H1 (cell line): ENCODE measurements around the gene OBSCN.

Experiments used
- BCL11A ChIP-seq, 2 experiments: IDR thresholded peaks; one replicate each; pipeline ENCODE4 v1.6.1; 2011; ENCODE audit warnings: low read depth in 2 of 2, low read length in 2 of 2, mild to moderate bottlenecking in 2 of 2
- CEBPB ChIP-seq: IDR thresholded peaks from 2 replicates; pipeline ENCODE4 v1.6.1; 2012; ENCODE audit warnings: low read depth, low read length
- CHD2 ChIP-seq: IDR thresholded peaks from 2 replicates; pipeline ENCODE4 v1.6.1; 2012; ENCODE audit warnings: low read length, improper control_type of control experiment
- EZH2 ChIP-seq: fragments of 200-600 bp; sonication (generic); IDR thresholded peaks from 2 replicates; pipeline ENCODE4 v1.7.1; 2012; ENCODE audit warnings: low read depth, mild to moderate bottlenecking, moderate library complexity, low read length, inconsistent platforms; ENCODE audit not compliant: severe bottlenecking
- HDAC2 ChIP-seq, 2 experiments: fragments of 300-600 bp in 1 of 2; sonication (generic) in 1 of 2; IDR thresholded peaks; 2 replicates each; pipeline ENCODE4 v1.6.1; 2011 to 2012; ENCODE audit warnings: low read depth in 2 of 2, low read length in 2 of 2, mild to moderate bottlenecking in 2 of 2, moderate library complexity in 2 of 2, borderline replicate concordance in 1 of 2, inconsistent platforms in 1 of 2
- KDM5A ChIP-seq: fragments of 200-600 bp; IDR thresholded peaks from 2 replicates; pipeline ENCODE4 v1.7.1; 2012; ENCODE audit warnings: mild to moderate bottlenecking, low read length, inconsistent platforms, mixed read lengths
- POLR2A ChIP-seq, 2 experiments: IDR thresholded peaks; 1 replicate in 1 of 2; 2 replicates in 1 of 2; pipeline ENCODE4 v1.6.1; 2011; ENCODE audit warnings: low read depth in 2 of 2, low read length in 2 of 2, mild to moderate bottlenecking in 2 of 2; ENCODE audit errors: control extremely low read depth in 1 of 2
- TF ChIP-seq, protein P1 (sequence below), 3 experiments: IDR thresholded peaks; 1 replicate in 2 of 3; 2 replicates in 1 of 3; pipeline versions ENCODE4 v1.5.1 to v1.6.1; 2011; ENCODE audit warnings: low read length in 3 of 3, mild to moderate bottlenecking in 3 of 3, inconsistent platforms in 2 of 3, low read depth in 1 of 3, moderate library complexity in 1 of 3; ENCODE audit not compliant: insufficient read depth in 1 of 3; ENCODE audit errors: control extremely low read depth in 1 of 3
- TF ChIP-seq, protein P2 (sequence below): IDR thresholded peaks from 2 replicates; pipeline ENCODE4 v1.6.1; 2012; ENCODE audit warnings: inconsistent platforms

DNA sequence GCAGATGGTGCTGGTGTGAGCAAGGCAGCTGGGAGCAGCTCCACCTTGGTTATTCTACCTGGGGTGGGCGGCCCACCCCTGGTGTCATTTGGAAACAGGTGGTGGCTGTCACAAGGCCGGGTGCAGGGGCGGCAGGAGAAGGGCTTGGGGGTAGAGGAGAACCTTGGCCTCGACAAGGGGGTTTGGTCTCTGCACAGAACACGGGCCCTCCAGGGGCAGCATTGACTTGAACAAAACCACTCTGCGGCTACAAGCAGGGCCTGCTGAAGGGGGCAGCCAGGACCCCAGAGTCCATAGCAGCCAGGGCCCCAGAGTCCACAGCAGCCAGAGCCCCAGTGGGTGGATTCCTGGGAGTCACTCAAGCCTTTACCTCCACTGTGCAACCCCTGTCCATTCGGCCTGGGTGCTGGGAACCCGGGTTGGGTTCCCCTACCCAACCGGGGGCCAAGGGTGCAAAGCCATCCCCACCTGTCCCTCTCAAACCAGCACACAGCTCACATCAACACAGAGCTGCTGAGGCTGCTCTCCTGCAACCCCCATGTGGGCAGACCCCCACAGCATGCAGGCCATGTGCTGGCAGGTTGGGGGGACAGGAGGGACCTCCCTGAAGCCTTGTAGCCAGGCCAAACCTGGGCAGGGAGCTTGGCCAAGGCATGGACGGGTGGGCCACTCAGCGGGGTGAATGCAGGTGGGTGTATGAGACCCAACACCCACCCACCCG, 191.1 kb downstream of the OBSCN start:
- TF ChIP-seq CEBPB (no peak), CHD2 (no peak), POLR2A (IDR thresholded peaks at IDR 0.05; ENCODE audit: control extremely low read depth in 1 of 2, low read depth in 2 of 2, low read length in 2 of 2) (no peak), EZH2 (no peak), BCL11A (IDR thresholded peaks at IDR 0.05; ENCODE audit: low read depth in 2 of 2, low read length in 2 of 2) (no peak), KDM5A (no peak), HDAC2 (IDR thresholded peaks at IDR 0.05; ENCODE audit: borderline replicate concordance in 1 of 2, low read depth in 2 of 2, low read length in 2 of 2) (no peak)
- TF ChIP-seq, protein P1, sequence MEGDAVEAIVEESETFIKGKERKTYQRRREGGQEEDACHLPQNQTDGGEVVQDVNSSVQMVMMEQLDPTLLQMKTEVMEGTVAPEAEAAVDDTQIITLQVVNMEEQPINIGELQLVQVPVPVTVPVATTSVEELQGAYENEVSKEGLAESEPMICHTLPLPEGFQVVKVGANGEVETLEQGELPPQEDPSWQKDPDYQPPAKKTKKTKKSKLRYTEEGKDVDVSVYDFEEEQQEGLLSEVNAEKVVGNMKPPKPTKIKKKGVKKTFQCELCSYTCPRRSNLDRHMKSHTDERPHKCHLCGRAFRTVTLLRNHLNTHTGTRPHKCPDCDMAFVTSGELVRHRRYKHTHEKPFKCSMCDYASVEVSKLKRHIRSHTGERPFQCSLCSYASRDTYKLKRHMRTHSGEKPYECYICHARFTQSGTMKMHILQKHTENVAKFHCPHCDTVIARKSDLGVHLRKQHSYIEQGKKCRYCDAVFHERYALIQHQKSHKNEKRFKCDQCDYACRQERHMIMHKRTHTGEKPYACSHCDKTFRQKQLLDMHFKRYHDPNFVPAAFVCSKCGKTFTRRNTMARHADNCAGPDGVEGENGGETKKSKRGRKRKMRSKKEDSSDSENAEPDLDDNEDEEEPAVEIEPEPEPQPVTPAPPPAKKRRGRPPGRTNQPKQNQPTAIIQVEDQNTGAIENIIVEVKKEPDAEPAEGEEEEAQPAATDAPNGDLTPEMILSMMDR (IDR thresholded peaks at IDR 0.05; ENCODE audit: control extremely low read depth in 1 of 3, insufficient read depth in 1 of 3, low read depth in 1 of 3, low read length in 3 of 3), result no peak
- TF ChIP-seq, protein P2, sequence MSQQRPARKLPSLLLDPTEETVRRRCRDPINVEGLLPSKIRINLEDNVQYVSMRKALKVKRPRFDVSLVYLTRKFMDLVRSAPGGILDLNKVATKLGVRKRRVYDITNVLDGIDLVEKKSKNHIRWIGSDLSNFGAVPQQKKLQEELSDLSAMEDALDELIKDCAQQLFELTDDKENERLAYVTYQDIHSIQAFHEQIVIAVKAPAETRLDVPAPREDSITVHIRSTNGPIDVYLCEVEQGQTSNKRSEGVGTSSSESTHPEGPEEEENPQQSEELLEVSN, result no peak
